T-helper 22 cell (primary cell): ENCODE data around the gene HMGXB3.
A peak's percentile ranks its signal among the peaks of the same experiment; 100 is the strongest.

ENCODE experiments used
- DNase-seq: peaks from one replicate; pipeline ENCODE4 v3.0.0-alpha.2; 2020; ENCODE audit warnings: low read depth

The HMGXB3 gene

GRCh38 chr5:149990518-149991376 is 9.8 kb upstream of the HMGXB3 start:
- DNase-seq = peak; percentile 12

- no peak for DNase-seq
These were observed 7.1 kb upstream of the HMGXB3 start for GRCh38 chr5:149993471-149993870.

- DNase-seq = no peak
These were observed 4.9 kb upstream of the HMGXB3 start for GRCh38 chr5:149995385-149996204.

- no peak for DNase-seq
These were observed 4.2 kb upstream of the HMGXB3 start for GRCh38 chr5:149996205-149996890.

GRCh38 chr5:149998281-149998680 is 2.3 kb upstream of the HMGXB3 start:
- no peak for DNase-seq

- DNase-seq = no peak
These were observed 1.2 kb upstream of the HMGXB3 start for GRCh38 chr5:149999359-149999758.

- DNase-seq = no peak
These were observed 678 bp upstream of the HMGXB3 start for GRCh38 chr5:149999866-150000255.

GRCh38 chr5:150000990-150001659 is 586 bp downstream of the HMGXB3 start:
- peak; percentile 17 for DNase-seq

GRCh38 chr5:150001660-150002486 is 1.3 kb downstream of the HMGXB3 start:
- peak; percentile 38 for DNase-seq

GRCh38 chr5:150006318-150006717 is 5.8 kb downstream of the HMGXB3 start:
- no peak for DNase-seq

- no peak for DNase-seq
These were observed 6.5 kb downstream of the HMGXB3 start for GRCh38 chr5:150007050-150007449.

GRCh38 chr5:150009671-150010387 is 9.3 kb downstream of the HMGXB3 start:
- DNase-seq = no peak

- no peak for DNase-seq
These were observed 13.4 kb downstream of the HMGXB3 start for GRCh38 chr5:150013931-150014330.

GRCh38 chr5:150014456-150014855 is 13.9 kb downstream of the HMGXB3 start:
- DNase-seq = no peak

GRCh38 chr5:150015415-150015814 is 14.9 kb downstream of the HMGXB3 start:
- no peak for DNase-seq

- no peak for DNase-seq
These were observed 16.0 kb downstream of the HMGXB3 start for GRCh38 chr5:150016537-150016936.

GRCh38 chr5:150017226-150018005 is 16.9 kb downstream of the HMGXB3 start:
- DNase-seq = no peak

- DNase-seq = no peak
These were observed 19.7 kb downstream of the HMGXB3 start for GRCh38 chr5:150020249-150020648.

GRCh38 chr5:150021491-150022157 is 21.1 kb downstream of the HMGXB3 start:
- no peak for DNase-seq
